Measurements from ENCODE around the gene CSF1R.

GRCh38 chr5:150134198-150134588 lies 47.8 kb upstream of the CSF1R start:
- TF ChIP-seq CTCF (optimal IDR thresholded peaks at IDR 0.05 in 1 of 3, IDR thresholded peaks at IDR 0.05 in 1 of 3, conservative IDR thresholded peaks at IDR 0.05 in 1 of 3; ENCODE audit: extremely low read depth in 1 of 3, insufficient read depth in 2 of 3, low read length in 3 of 3) (no peak), EZH2 (IDR thresholded peaks at IDR 0.05; ENCODE audit: low read length) (no peak)
